ENCODE data around the gene FAM171A1.
"Not testable (repeated sequence)": the region's sequence is repeated elsewhere in the genome, so short reads cannot be mapped to it uniquely, and the experiment has no call there.

The FAM171A1 gene

DNA sequence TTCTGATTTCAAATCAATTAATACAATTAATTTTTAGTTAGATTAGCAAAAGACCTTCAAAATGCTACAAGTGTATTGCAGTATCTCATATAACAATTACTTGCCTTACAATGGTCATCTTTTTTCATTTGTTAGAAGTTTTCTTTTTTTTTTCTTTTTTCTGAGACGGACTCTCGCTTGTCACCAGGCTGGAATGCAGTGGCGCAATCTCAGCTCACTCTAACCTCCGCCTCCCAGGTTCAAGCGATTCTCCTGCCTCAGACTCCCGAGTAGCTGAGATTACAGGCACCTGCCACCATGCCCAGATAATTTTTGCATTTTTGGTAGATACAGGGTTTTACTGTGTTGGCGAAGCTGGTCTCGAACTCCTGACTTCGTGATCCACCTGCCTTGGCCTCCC, 95.0 kb downstream of the FAM171A1 start:
- DNase-seq = not testable (repeated sequence)

DNA sequence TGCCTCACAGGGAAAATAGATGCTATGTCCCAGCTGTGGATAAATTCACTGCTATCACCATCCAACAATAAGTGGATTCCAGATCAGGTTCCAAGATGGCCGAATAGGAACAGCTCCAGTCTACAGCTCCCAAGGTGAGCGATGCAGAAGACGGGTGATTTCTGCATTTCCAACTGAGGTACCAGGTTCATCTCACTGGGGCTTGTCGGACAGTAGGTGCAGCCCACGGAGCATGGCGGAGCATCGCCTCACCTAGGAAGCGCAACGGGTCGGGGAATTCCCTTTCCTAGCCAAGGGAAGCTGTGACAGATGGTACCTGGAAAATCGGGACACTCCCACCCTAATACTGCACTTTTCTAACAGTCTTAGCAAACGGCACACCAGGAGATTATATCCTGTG, 101.3 kb downstream of the FAM171A1 start:
- not testable (repeated sequence) for DNase-seq

DNA sequence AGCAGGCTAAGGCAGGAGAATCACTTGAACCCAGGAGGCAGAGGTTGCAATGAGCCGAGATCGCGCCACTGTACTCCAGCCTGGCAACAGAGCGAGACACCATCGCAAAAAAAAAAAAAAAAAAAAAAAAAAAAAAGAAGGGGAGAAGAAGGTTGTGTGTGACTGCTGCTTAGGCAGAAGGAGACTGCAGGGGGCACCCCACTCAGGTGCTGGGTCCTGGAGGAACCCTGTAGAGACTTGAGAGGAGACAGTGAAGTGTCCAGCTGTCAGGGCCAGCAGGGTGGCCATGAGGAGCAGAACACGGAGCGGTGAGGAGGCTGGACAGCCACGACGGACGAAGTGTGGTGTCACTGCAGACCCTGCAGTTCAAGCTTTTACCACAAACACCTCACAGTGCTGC, 103.6 kb downstream of the FAM171A1 start:
- no peak for DNase-seq

DNA sequence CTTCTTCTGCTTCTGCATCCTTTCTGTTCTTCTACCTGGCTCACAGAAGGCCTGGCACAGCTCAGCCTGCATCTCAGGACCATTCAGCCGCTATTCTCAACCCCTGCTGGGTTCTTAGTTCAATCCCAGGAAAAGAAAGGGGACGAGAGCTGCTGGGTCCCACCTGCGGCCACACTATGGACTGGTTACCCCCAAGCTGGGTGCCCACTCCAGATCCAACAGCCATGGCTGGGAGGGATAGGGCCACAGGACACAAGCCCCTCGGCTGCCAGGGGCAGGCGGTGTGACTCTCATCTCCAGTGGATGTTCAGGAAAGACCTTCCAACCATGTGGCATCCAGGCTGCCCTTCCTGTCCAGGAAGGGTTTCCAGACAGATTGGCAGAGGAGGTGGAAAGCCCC, 105.0 kb downstream of the FAM171A1 start:
- no peak for DNase-seq

DNA sequence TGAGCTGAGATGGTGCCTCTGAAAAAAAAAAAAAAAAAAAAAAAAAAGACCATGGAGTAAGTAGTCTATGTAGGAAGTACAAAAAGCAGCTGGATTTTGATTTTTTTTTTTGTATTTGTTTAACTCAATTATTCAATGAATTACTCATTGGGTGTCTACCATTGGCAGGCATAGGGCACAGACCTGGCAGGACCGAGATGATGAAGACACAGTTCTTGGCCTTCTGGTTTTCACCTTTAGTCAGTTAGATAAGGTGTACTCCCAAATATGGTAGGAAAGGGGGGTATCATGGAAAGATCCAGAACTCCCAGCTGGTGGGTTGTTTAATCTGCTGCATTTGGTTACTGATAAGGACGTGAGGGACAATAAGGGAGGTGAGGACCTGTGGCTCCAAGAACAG, 105.5 kb downstream of the FAM171A1 start:
- DNase-seq = no peak

DNA sequence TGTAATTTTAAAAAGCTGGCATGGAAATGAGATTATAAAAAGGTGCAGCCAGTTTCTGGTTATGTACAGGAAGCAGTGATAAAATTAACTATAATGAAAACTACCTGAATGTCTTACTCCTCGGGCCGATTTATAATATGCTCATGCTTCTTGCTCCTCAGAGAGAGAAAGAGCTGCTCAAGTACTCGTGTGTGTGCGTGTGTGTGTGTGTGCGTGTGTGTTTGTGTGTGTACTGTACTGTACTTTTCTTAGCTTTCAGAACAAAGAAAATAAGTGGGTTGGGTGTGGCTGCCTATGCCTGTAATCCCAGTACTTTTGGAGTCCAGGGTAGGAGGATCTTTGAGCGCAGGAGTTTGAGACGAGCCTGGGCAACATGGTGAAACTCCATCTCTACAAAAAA, 106.0 kb downstream of the FAM171A1 start:
- no peak for DNase-seq

DNA sequence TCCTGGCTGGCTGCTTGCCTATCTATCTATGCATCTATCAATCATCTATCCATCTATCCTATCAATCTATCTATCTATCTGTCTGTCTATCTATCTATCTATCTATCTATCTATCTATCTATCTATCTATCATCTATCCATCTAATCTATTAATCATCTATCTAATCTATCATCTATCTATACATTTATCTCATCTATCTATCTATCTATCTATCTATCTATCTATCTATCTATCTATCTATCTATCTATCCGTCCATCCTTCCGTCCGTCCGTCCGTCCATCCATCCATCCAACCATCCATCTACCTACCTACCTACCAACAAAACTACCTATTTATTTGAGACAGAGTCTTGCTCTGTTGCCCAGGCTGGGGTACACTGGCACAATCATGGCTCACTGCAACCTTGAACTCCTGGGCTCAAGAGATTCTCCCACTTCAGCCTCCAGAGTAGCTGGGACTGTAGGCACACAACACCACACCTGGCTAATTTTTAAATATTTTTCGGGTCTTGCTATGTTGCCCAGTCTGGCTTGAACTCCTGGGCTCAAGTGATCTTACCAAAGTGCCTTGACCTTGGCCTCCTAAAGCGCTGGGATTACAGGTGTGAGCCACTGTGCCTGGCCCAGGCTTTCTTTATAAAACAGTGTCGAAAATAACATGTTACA, 107.3 kb downstream of the FAM171A1 start:
- DNase-seq = no peak

DNA sequence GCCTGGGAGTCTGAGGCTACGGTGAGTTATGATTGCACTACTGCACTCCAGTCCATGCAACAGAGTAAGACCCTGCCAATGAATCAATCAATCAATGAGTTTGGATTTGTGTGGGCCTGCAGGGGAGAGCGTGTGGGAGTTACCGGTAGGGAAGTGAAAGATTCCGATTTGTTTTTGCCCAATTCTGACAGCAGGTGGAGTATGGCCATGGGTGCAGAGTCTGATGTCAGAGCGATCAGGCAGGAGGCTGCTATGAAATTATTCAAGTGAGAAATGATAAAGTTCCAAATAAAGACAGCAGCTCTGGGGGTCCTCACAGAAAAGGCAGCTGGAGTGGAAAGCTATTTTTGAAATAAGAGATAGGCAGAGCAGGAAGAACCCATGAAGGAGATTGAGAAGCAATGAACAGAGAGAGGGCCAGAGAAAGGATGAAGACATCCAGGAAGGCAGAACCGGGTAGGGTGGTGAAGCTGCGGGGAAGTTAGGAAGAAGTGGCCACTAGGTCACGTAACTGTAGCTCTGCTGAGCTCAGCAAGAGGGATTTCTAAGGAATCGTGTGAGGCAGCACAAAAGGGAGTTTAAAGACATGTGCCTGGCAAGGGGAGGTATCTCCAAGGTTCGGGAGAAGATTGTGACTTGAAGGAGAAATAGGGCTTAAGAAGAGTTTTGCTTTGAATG, 108.9 kb downstream of the FAM171A1 start:
- DNase-seq = no peak

DNA sequence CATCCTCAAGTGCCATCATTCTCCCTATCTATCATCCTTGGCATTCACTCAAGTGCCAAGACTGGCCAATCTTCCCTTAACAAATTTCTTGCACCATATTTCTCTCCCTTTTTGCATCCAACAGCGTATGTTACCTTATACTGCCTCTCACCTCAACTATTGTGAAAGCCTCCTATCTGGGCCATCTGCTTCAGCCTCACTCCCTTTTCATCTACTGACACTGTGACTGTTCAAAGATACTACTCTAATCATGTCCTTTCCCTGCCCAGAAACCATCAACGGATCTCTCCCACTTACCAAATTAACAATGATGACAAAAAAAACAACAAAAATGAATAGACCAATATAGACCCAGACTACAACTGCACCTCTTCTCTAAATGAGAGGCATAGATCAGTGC, 112.0 kb downstream of the FAM171A1 start:
- DNase-seq = no peak

DNA sequence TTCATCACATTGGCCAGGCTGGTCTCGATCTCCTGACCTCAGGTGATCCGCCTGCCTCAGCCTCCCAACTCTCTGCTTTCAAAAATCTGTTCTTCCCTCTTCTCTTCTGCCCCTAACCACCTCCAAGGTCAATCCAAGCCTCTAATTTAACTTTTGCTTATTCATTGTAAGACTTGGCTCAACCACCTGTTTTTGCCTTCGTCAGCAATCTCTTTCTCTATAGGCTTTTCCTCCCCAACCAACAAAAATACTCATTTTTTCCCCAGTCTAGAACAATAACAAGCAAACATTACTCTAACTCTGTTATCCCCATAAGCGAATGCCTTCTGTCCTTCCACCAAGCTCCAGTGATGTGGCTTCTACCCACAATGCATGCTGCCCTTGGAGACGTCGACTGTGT, 112.8 kb downstream of the FAM171A1 start:
- no peak for DNase-seq

DNA sequence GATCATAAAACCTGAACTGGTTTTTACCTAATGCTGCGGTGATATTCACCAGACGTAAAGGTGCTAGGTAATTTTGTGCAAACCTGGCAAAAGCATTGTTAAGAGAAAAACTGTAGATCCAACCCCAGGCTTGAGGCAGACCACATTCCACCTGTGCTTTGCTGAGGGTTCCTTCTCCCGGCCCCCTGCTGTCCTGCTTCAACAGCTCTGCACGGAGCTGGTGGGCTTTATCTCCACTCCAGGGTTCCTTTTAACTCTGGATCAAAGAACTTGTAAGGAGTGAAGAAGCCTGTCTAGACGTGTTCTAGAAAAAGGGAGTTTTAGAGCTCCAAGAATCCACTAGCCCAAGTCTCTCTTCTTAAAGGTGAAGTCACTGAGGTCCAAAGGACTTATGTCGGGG, 115.1 kb downstream of the FAM171A1 start:
- DNase-seq = no peak

DNA sequence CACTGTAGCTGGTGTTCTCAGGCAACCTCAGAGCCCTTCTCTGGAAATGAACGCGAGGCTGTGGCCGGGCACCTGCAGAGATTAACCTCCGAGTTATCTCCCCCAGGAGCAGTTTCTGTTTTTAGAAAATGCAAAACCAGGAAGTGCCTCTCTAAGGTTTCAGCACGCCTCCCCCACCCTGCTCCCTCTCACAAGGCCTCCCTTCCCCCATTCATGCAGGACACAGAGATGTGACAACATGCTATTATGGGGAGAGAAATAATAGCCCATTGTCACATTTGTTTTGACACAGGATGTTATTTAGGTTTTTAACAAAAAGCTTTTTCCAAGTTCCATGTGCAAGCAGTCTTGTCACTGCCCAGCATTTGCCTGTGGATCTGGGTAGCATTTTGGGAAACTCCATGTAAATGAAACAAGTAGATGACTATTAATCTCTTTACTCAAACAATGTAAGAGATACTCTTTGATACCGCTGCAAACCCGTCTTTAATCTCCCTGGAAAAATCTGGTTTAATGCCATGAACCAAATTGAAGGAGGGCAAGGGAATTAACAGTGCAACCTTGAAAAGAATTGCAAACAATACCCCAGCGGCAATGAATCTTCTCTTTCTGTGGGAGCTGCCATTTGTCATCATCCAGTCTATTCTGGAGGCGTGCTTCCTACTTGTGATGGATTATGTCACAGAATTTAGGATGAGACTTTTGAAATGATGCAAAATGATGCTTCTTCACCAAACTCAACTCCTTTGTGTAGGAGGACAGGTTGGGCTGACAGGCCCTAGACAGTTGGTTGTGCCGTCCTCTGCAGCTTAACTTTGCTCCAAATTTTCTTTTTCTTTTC, 116.1 kb downstream of the FAM171A1 start:
- no peak for DNase-seq

DNA sequence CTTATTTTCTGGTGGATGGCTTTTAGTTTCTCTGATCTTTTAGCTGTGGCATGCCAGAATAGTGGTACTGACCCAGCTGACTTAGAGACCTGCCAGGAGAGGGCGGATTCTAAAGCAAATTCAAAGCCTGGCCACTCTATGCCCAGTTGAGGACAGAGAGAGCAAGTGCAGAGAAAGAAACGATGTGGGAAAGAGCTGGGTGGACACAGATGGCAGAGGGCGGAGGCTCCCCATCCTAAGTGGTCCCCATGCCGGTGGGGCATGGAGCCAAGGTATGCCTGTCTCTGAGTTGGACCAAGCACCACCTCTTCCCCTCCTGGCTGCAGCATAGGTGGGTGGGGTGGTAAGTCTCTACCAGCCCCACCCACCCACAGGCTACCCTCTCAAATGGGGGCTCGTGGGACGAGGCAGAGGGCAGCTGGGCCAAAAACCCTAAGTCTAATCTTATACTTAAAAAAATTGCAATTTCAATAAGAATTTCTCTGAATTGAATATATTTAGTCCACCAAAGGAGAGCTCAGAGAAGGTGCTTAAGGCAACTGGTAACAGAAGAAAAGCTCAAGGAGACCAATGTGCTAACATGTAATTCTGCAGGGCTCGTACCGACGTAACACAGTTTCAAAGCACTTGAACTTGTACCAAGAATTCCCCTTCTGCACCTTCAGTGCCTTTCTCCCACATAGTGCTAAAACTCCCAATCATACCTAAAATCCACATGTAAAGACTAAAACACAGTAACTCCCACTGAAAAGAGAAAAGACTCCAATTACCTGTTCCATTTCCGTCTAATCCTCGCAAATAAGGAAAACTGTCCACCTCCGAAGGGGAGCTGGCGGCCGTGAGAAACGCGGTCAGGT, 116.9 kb downstream of the FAM171A1 start:
- no peak for DNase-seq

DNA sequence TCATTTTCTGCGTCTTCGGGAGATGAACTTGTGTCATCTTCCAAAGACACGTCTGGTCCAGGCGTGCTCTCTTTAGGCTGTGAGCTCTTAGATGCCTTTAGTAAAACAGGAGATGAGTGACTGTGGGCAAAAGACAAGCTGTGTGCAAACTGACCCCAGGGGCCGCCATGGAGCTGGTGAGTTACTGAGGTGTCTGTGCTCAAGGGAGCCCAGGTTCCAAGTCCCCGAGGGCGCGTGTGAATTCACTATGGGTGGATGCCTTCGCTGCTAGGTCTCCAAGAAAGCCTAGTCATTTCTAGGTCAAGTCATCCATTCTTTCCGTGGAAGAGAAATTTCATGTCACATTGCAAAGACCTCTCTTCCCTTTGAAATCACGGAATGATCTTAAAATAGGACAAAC, 118.7 kb downstream of the FAM171A1 start:
- DNase-seq = no peak

DNA sequence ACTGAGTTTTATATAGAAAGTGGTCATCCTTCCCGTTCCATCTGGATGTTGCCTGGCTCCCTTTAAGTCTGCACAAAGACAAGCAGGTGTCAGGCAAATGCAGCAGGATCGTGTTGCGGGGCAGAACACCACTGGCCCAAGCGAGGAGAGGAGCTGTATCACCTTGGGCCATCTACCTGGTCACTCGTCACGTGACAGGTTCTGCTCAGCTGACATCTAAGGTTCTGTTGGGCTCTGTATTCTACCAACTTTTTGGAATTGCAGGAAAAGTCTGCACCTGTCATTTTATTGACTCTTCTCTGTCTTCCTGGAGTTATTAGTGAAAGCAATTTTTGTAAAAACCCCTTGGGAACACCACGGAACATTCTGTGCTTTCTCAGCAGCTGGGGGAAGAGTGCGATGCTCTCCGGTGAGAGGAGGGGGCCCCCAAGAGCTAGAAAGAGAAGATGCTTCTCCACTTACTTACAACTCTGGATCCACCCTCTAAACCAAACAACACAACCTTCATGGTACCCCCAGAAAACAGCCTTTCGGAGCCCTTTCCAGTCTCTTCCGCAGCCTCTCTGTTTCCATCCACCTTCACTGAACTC, 119.2 kb downstream of the FAM171A1 start:
- no peak for DNase-seq

DNA sequence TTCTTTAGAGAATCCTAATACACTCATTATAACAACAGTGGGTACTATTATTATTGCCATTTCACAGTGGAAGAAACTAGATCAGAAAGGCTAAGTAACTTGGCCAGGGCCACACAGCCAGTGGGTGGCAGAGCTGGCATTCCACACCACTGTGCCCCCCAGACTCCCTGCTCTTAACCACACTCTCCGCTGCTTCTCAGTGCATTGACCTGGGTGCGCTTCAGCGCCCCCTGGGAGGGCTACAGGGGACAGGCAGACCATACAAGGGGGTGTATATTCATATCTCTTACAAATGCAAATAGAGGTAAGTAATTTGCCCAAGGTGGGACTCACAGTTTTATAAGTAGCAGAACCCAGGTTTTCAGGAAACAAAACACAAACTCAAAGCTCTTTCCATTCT, 125.6 kb downstream of the FAM171A1 start:
- DNase-seq = no peak

DNA sequence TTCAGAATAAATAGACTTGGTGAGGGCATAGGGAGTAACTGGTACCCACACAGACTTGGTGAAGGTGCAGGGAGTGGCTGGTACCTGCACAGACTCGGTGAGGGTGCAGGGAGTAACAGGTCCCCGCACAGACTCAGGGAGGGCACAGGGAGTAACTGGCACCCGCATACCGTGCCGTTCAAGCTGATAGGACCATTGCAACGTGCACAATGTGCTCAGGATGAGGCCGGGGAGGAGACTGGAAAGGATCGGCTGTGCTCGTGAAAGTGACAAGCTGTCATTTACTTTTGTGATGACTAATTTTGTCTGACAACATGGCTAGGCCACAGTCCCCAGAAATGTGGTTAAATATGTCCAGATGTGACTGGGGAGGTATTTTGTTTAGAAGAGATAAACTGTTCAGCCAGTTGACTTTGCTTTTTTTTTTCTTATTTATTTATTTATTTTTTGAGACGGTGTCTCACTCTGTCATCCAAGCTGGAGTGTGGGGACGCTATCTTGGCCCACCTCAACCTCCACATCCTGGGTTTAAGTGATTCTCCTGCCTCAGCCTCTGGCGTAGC, 126.4 kb downstream of the FAM171A1 start:
- no peak for DNase-seq

DNA sequence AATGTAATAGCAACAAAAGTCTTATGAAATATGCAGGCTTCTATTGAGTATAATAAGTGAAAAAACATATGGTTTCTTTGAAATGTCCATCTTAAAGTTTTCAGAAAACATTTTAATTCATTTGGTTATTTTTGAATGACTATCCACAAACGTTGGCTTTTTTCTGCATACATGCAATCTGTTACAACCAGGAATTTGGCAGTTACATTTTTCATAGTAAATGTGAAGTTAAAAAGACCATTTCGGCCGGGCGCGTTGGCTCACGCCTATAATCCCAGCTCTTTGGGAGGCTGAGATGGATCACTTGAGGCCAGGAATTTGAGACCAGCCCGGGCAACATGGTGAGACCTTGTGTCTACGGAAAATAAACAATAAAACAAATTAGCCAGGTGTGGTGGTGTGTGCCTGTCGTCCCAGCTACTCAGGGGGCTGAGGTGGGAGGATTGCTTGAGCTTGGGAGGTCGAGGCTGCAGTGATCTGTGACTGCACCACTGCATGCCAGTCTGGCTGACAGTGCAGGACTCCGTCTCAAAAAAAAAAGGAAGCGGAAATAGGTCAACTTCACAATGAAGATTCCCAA, 128.7 kb downstream of the FAM171A1 start:
- no peak for DNase-seq

DNA sequence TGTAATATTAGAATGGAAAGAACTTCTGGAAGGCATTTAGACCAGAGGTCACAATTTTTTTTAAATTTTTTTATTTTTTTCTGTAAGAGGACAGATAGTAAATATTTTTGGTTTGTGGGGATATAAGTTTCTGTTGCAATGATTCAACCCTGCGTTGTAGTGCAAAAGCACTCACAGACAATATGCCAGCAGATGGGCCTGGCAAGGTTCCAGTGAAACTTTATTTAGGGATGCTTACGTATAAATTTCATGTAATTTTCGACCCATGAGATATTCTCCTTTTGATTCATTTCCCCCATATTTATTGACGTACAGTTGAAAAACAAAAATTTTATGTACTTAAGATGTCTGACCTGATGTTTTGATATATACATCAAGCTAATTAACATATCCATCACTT, 129.8 kb downstream of the FAM171A1 start:
- no peak for DNase-seq

DNA sequence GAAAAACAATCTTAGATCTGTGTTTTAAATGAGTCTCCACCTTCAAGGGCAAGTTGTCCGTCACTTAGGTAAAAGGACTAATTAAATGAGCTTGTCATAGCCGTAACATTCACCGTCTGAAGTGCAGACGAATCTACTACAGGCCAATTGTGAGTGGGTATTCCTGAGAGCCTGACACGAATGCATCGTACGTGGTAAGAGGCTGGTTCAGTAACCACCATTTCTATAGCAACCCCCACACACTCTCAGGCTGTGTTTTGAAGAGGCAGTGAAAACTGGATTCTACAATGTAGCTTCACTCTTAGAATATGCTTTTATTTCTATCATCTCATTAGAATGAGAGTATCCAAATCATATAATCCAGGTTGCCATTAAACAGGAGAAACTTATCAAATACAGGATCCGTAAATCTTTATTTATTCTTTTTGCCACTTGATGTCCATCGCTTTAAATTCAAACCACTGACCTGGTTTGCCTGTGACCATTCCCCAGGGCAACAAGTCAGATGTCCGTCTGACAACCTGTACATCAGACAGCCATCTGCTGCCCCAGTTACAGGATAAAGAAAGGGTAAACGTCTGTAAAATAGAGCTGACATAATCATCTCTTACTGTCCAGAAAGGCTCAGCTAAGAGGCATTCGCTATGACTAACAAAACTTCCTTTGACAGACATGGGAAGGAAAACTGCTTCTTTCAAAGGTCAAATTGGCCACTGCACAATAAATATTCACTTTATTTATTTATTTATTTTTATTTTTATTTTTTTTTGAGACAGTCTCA, 132.3 kb downstream of the FAM171A1 start:
- peak; percentile 36 for DNase-seq

DNA sequence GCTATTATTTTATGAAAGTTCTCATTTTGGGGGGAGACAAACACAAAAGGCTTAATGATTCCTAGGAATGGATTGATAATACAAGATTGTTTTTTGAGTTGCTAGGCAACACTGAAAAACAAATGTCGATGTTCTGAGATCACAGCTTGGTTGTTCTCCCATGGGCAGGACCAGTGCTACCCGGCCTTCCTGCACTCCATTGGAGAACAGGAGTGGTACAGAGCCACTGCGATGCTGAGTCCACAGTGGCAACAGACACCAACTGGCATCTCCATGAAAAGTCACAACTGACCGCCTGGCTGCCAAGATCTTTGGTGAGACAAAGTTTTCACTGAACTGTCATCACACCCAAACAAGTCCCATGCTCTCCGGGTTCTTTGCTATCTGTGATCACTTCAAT, 133.7 kb downstream of the FAM171A1 start:
- no peak for DNase-seq
